Adrenal gland (tissue), 5 donors: ENCODE data around the gene ERBB2.
"Not testable (repeated sequence)": the region's sequence is repeated elsewhere in the genome, so short reads cannot be mapped to it uniquely, and the experiment has no call there.

ENCODE experiments used
- POLR2A ChIP-seq, 2 donors: fragments of 450-650 bp; IDR thresholded peaks; one replicate each; pipeline ENCODE4 v1.6.1; 2017; ENCODE audit warnings: antibody characterized with exemption in 2 of 2, mild to moderate bottlenecking in 2 of 2, moderate library complexity in 1 of 2
- TF ChIP-seq, protein P1 (sequence below), 6 experiments: fragments of 450-650 bp in 4 of 6; fragments of 200-600 bp in 2 of 6; sonication (generic) in 1 of 6; IDR thresholded peaks; 1 replicate in 5 of 6; 2 replicates in 1 of 6; pipeline versions ENCODE4 v1.5.1 to v1.8.0; 2016 to 2021; ENCODE audit warnings: antibody characterized with exemption in 6 of 6, mild to moderate bottlenecking in 2 of 6, moderate library complexity in 1 of 6
- donor health status: DM: no; HTN: no; CAD: no.

DNA sequence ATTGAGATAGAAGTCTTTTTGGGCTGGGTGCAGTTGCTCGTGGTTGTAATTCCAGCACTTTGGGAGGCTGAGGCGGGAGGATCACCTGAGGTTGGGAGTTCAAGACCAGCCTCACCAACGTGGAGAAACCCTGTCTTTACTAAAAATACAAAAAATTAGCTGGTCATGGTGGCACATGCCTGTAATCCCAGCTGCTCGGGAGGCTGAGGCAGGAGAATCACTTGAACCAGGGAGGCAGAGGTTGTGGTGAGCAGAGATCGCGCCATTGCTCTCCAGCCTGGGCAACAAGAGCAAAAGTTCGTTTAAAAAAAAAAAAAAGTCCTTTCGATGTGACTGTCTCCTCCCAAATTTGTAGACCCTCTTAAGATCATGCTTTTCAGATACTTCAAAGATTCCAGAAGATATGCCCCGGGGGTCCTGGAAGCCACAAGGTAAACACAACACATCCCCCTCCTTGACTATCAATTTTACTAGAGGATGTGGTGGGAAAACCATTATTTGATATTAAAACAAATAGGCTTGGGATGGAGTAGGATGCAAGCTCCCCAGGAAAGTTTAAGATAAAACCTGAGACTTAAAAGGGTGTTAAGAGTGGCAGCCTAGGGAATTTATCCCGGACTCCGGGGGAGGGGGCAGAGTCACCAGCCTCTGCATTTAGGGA is 577 bp upstream of the ERBB2 start:
- TF ChIP-seq, protein P1, sequence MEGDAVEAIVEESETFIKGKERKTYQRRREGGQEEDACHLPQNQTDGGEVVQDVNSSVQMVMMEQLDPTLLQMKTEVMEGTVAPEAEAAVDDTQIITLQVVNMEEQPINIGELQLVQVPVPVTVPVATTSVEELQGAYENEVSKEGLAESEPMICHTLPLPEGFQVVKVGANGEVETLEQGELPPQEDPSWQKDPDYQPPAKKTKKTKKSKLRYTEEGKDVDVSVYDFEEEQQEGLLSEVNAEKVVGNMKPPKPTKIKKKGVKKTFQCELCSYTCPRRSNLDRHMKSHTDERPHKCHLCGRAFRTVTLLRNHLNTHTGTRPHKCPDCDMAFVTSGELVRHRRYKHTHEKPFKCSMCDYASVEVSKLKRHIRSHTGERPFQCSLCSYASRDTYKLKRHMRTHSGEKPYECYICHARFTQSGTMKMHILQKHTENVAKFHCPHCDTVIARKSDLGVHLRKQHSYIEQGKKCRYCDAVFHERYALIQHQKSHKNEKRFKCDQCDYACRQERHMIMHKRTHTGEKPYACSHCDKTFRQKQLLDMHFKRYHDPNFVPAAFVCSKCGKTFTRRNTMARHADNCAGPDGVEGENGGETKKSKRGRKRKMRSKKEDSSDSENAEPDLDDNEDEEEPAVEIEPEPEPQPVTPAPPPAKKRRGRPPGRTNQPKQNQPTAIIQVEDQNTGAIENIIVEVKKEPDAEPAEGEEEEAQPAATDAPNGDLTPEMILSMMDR (IDR thresholded peaks at IDR 0.05) = not testable (repeated sequence)
- not testable (repeated sequence) for TF ChIP-seq POLR2A (IDR thresholded peaks at IDR 0.05)
